K562 (cell line): ENCODE results near the gene TMEM239.

Source experiments
- ZNF124 ChIP-seq: sonication (generic); formaldehyde crosslinking; IDR thresholded peaks from 2 replicates; pipeline ENCODE4 v1.8.1; 2022; ENCODE audit warnings: missing genetic modification reagents
- TF ChIP-seq, protein P1 (sequence below): fragments of 450-650 bp; IDR thresholded peaks from 2 replicates; pipeline ENCODE4 v1.6.1; 2016

DNA sequence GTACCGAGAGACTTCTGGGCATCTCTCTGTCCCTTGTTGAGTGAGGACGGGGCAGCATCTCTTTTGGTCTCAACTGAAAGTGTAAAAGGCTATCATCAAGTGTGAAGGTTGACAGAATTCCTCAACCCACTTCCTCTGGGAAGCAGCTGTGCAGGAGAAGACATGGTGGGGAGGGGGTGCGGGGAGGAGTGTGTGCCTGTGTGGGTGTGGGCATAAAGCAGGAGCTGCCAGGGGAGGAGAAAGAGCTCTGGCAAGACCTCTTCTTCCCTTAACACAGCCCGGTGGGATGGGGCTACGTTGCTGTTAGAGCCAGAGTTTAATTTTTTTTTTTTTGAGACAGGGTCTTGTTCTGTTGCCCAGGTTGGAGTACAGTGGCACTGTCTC, 47.5 kb upstream of the TMEM239 start:
- no peak for TF ChIP-seq ZNF124 (CRISPR knock-in tag)
- TF ChIP-seq, protein P1, sequence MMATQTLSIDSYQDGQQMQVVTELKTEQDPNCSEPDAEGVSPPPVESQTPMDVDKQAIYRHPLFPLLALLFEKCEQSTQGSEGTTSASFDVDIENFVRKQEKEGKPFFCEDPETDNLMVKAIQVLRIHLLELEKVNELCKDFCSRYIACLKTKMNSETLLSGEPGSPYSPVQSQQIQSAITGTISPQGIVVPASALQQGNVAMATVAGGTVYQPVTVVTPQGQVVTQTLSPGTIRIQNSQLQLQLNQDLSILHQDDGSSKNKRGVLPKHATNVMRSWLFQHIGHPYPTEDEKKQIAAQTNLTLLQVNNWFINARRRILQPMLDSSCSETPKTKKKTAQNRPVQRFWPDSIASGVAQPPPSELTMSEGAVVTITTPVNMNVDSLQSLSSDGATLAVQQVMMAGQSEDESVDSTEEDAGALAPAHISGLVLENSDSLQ: no peak
